Activated CD4-positive, alpha-beta T cell treated with anti-CD3 and anti-CD28 coated beads for 36 hours (primary cell): ENCODE results near the gene ECE2. TPM values are rescaled to one million over a fixed set of nuclear protein-coding genes. Genes with fewer than 3 reads are reported as not detected.

Experiments used
- ATAC-seq: fragments of 200-7000 bp; cut with Tn5 transposase; one replicate; pipeline ENCODE4 v1.10.0; 2021; ENCODE audit warnings: mild to moderate bottlenecking, moderate library complexity
- CTCF ChIA-PET: fragments of 350-600 bp; sonication (Branson Sonifier 250); formaldehyde crosslinking; loops from one replicate; lab custom pipeline; 2021; ENCODE audit warnings: antibody characterized with exemption; lab: Charles Lee
- POLR2A ChIA-PET: fragments of 350-600 bp; sonication (Branson Sonifier 250); formaldehyde crosslinking; loops from one replicate; lab custom pipeline; 2021; ENCODE audit warnings: antibody characterized with exemption, inconsistent platforms; lab: Charles Lee
- DNase-seq: peaks from one replicate; pipeline ENCODE4 v3.0.0-alpha.2; 2020
- H3K27ac Mint-ChIP-seq: one replicate; pipeline ENCODE4 v1.8.0; 2021; ENCODE audit warnings: mixed read lengths
- H3K27me3 Mint-ChIP-seq: one replicate; pipeline ENCODE4 v1.8.0; 2021; ENCODE audit warnings: mixed read lengths
- H3K36me3 Mint-ChIP-seq: one replicate; pipeline ENCODE4 v1.8.0; 2021; ENCODE audit warnings: low read depth, mixed read lengths
- H3K4me1 Mint-ChIP-seq: one replicate; pipeline ENCODE4 v1.8.0; 2021; ENCODE audit warnings: mixed read lengths
- H3K4me3 Mint-ChIP-seq: one replicate; pipeline ENCODE4 v1.8.0; 2021; ENCODE audit warnings: mild to moderate bottlenecking, moderate library complexity, mixed read lengths
- H3K9me3 Mint-ChIP-seq: one replicate; pipeline ENCODE4 v1.8.0; 2021; ENCODE audit warnings: low read depth, mixed read lengths
- intact Hi-C, 2 experiments: fragments of 100-400 bp; cut with DNase I in 1 of 2; cut with micrococcal nuclease in 1 of 2; formaldehyde crosslinking; loops; one replicate each; pipeline versions ENCODE4 v1.14.2 to v1.15.1; 2022 to 2024; cut with DNase I, micrococcal nuclease
- total RNA-seq, 2 experiments: library from RNA; stranded (reverse); gene quantifications; one replicate each; pipeline ENCODE4 v1.2.3, GENCODE V29; 2021

The ECE2 gene
- total RNA-seq, 2 experiments from 2014 or later: not detected

- Mint-ChIP-seq H3K4me3 (peak within 1 kb of the TSS; percentile 84), H3K36me3 (peaks cover 40% of the 10 kb centered on the region), H3K9me3 (no peaks in the 10 kb centered on the region), H3K27me3 (no peaks in the 10 kb centered on the region), H3K27ac (peak within 1 kb of the TSS; percentile 81), H3K4me1 (peaks cover 19% of the 10 kb centered on the region)
- DNase-seq (peak; percentile 99), ATAC-seq (peak; percentile 96)
- intact Hi-C loops: loop anchor here (1.0 to 2.0 kb wide), 15 partner anchors 15 to 663 kb away; partner anchors contain the start of genes AP2M1 (in 2 of the 2), EEF1AKMT4 (in 2 of the 2), EIF4G1 (in 2 of the 2) and ABCC5 (in 1 of the 2)
- ChIA-PET POLR2A (interaction anchor here (1.1 kb wide), 1 partner anchor 143 kb away, joined by 4 read pairs; no protein-coding TSS in a partner anchor), CTCF (interaction anchor here (0.6 to 1.0 kb wide), 4 partner anchors 19 to 881 kb away, joined by 3 to 5 read pairs (median 3); no protein-coding TSS in a partner anchor)
Observed at GRCh38 chr3:184298759-184299487, 23.1 kb downstream of the ECE2 start, which contains the start of gene PSMD2. Gene PSMD2, plus strand, starts transcription at chr3:184299241. Its CDS starts 26 bp downstream, at chr3:184299267.

- Mint-ChIP-seq H3K4me1 (peaks cover 19% of the 10 kb centered on the region), H3K36me3 (peaks cover 47% of the 10 kb centered on the region), H3K4me3 (peak overlapping the region; percentile 84), H3K9me3 (no peaks in the 10 kb centered on the region), H3K27ac (peak overlapping the region; percentile 78), H3K27me3 (no peaks in the 10 kb centered on the region)
- ChIA-PET POLR2A (no interaction called here), CTCF (interaction anchor here (0.6 to 1.0 kb wide), 5 partner anchors 18 to 880 kb away, joined by 3 to 5 read pairs (median 3); no protein-coding TSS in a partner anchor)
- DNase-seq (no peak), ATAC-seq (no peak)
- intact Hi-C loops: loop anchor here (1.0 to 2.0 kb wide), 14 partner anchors 15 to 663 kb away; partner anchors contain the start of genes AP2M1 (in 2 of the 2), EEF1AKMT4 (in 2 of the 2), EIF4G1 (in 2 of the 2) and ABCC5 (in 1 of the 2)
Observed at GRCh38 chr3:184299488-184300377, 23.9 kb downstream of the ECE2 start.

- peaks cover 50% of the 10 kb centered on the region for H3K36me3 Mint-ChIP-seq
- no peak for ATAC-seq
- peak overlapping the region; percentile 84 for H3K4me3 Mint-ChIP-seq
- POLR2A ChIA-PET: interaction anchor here (0.6 to 1.0 kb wide), 2 partner anchors 11 to 16 kb away, joined by 3 read pairs; no protein-coding TSS in a partner anchor
- DNase-seq: no peak
- H3K27ac Mint-ChIP-seq: no peak overlapping the region
- no peaks in the 10 kb centered on the region for H3K9me3 Mint-ChIP-seq
- intact Hi-C loops: no loop called here
- H3K27me3 Mint-ChIP-seq: no peaks in the 10 kb centered on the region
- CTCF ChIA-PET: interaction anchor here (0.9 kb wide), 1 partner anchor 114 kb away, joined by 6 read pairs; no protein-coding TSS in a partner anchor
- peaks cover 19% of the 10 kb centered on the region for H3K4me1 Mint-ChIP-seq
Observed at GRCh38 chr3:184300378-184300720, 24.5 kb downstream of the ECE2 start.

GRCh38 chr3:184305577-184305976 lies 29.8 kb downstream of the ECE2 start:
- intact Hi-C loops: no loop called here
- Mint-ChIP-seq H3K27me3 (no peaks in the 10 kb centered on the region), H3K9me3 (no peaks in the 10 kb centered on the region), H3K4me3 (no peak overlapping the region), H3K27ac (no peak overlapping the region), H3K36me3 (peaks cover 77% of the 10 kb centered on the region), H3K4me1 (peaks cover 13% of the 10 kb centered on the region)
- ChIA-PET POLR2A (interaction anchor here (0.5 to 0.9 kb wide), 2 partner anchors 20 to 39 kb away, joined by 3 read pairs; no protein-coding TSS in a partner anchor), CTCF (interaction anchor here (0.6 to 1.5 kb wide), 4 partner anchors 13 to 311 kb away, joined by 3 to 5 read pairs (median 3); partner anchors contain the start of gene FAM131A)
- ATAC-seq (peak; percentile 57), DNase-seq (no peak)

GRCh38 chr3:184306341-184306972 lies 30.6 kb downstream of the ECE2 start:
- CTCF ChIA-PET: interaction anchor here (0.6 to 1.5 kb wide), 4 partner anchors 12 to 312 kb away, joined by 3 to 5 read pairs (median 3); partner anchors contain the start of gene FAM131A
- no peak for ATAC-seq
- intact Hi-C loops: no loop called here
- Mint-ChIP-seq H3K27me3 (no peaks in the 10 kb centered on the region), H3K4me1 (peaks cover 8% of the 10 kb centered on the region), H3K9me3 (no peaks in the 10 kb centered on the region), H3K36me3 (peaks cover 71% of the 10 kb centered on the region), H3K4me3 (no peak overlapping the region), H3K27ac (peak overlapping the region; percentile 49)
- POLR2A ChIA-PET: interaction anchor here (0.6 to 0.9 kb wide), 2 partner anchors 20 to 101 kb away, joined by 3 read pairs; no protein-coding TSS in a partner anchor
- DNase-seq: no peak

- ChIA-PET POLR2A (no interaction called here), CTCF (interaction anchor here (0.8 kb wide), 1 partner anchor 40 kb away, joined by 3 read pairs; no protein-coding TSS in a partner anchor)
- Mint-ChIP-seq H3K27me3 (no peaks in the 10 kb centered on the region), H3K4me3 (no peak overlapping the region), H3K4me1 (peaks cover 4% of the 10 kb centered on the region), H3K36me3 (peaks cover 58% of the 10 kb centered on the region), H3K27ac (no peak overlapping the region), H3K9me3 (no peaks in the 10 kb centered on the region)
- DNase-seq: no peak
- intact Hi-C loops: no loop called here
- no peak for ATAC-seq
Observed at GRCh38 chr3:184307915-184308314, 32.1 kb downstream of the ECE2 start.

GRCh38 chr3:184308744-184309143 lies 32.9 kb downstream of the ECE2 start:
- H3K4me3 Mint-ChIP-seq: no peak overlapping the region
- POLR2A ChIA-PET: no interaction called here
- no peaks in the 10 kb centered on the region for H3K9me3 Mint-ChIP-seq
- H3K27me3 Mint-ChIP-seq: no peaks in the 10 kb centered on the region
- DNase-seq: no peak
- intact Hi-C loops: no loop called here
- peaks cover 4% of the 10 kb centered on the region for H3K4me1 Mint-ChIP-seq
- CTCF ChIA-PET: interaction anchor here (0.6 kb wide), 1 partner anchor 63 kb away, joined by 3 read pairs; no protein-coding TSS in a partner anchor
- H3K27ac Mint-ChIP-seq: peak overlapping the region; percentile 9
- no peak for ATAC-seq
- H3K36me3 Mint-ChIP-seq: peaks cover 50% of the 10 kb centered on the region

- no peak overlapping the region for H3K27ac Mint-ChIP-seq
- ChIA-PET CTCF (interaction anchor here (0.6 kb wide), 1 partner anchor 9 kb away, joined by 3 read pairs; no protein-coding TSS in a partner anchor), POLR2A (interaction anchor here (1.1 kb wide), 2 partner anchors 9 to 11 kb away, joined by 3 to 4 read pairs; no protein-coding TSS in a partner anchor)
- ATAC-seq (no peak), DNase-seq (no peak)
- H3K9me3 Mint-ChIP-seq: no peaks in the 10 kb centered on the region
- peaks cover 12% of the 10 kb centered on the region for H3K4me1 Mint-ChIP-seq
- intact Hi-C loops: no loop called here
- no peak overlapping the region for H3K4me3 Mint-ChIP-seq
- H3K36me3 Mint-ChIP-seq: peaks cover 38% of the 10 kb centered on the region
- no peaks in the 10 kb centered on the region for H3K27me3 Mint-ChIP-seq
Observed at GRCh38 chr3:184311633-184312032, 35.8 kb downstream of the ECE2 start.

GRCh38 chr3:184314363-184314699 lies 38.5 kb downstream of the ECE2 start, which contains the start of gene EIF4G1:
Gene EIF4G1, plus strand, starts transcription at chr3:184314606. Its CDS starts 1,191 bp downstream, at chr3:184315797.
- Mint-ChIP-seq H3K27me3 (no peaks in the 10 kb centered on the region), H3K9me3 (no peaks in the 10 kb centered on the region), H3K4me3 (peak within 1 kb of the TSS; percentile 84), H3K4me1 (peaks cover 29% of the 10 kb centered on the region), H3K36me3 (peaks cover 33% of the 10 kb centered on the region), H3K27ac (peak within 1 kb of the TSS; percentile 90)
- ATAC-seq (peak; percentile 89), DNase-seq (peak; percentile 96)
- intact Hi-C loops: loop anchor here (1.0 to 2.0 kb wide), 7 partner anchors 15 to 140 kb away; partner anchors contain the start of genes EEF1AKMT4 (in 2 of the 2), PSMD2 (in 2 of the 2), ABCF3 (in 1 of the 2) and AP2M1 (in 1 of the 2)
- POLR2A ChIA-PET: interaction anchor here (0.7 kb wide), 1 partner anchor 104 kb away, joined by 3 read pairs; no protein-coding TSS in a partner anchor
- CTCF ChIA-PET: no interaction called here
